HG03045 (cell line): ENCODE data around the gene ANKAR.
A peak's percentile ranks its signal among the peaks of the same experiment; 100 is the strongest.
"Not testable (repeated sequence)": the region's sequence is repeated elsewhere in the genome, so short reads cannot be mapped to it uniquely, and the experiment has no call there.

Experiments used
- ATAC-seq: cut with Tn5 transposase; IDR thresholded peaks from one replicate; pipeline ENCODE4 v1.9.1; 2021; ENCODE audit warnings: mild to moderate bottlenecking, moderate library complexity; ENCODE audit not compliant: unreplicated experiment

Gene ANKAR

DNA sequence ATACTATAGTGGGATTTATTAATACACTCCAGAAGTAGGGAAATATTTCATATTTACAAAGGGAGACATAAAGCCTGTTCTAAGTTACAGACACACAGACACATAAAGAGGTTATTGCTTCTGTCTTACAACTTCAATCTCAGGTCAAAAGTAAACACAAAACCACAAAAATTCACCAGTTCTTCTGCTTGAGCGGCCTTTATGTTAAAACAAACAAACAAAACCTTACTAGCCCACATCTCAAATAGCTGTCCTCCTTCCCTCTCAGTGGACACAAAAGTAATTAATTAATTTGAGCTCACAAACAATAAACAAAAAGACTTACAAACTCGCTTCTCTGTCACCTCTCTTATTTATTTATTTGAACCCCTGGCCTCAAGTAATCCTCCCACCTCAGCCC, 14.7 kb upstream of the ANKAR start:
- ATAC-seq: no peak

DNA sequence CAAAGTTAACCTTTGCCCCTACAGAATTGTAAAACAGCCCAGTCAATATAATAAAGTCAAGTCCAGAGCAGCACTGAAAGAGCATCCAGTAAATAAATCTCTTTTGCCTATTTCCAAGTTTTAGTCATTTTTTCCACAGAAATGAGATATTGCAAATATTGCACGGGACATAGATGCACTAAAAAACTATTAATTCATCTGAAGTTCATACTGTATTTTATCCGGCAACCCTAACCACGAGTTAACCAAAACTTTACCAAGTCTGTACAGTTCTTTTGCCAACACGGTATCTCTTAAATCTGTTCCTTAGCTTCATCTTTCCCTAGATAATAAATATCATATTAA, 13.7 kb upstream of the ANKAR start:
- ATAC-seq: no peak

DNA sequence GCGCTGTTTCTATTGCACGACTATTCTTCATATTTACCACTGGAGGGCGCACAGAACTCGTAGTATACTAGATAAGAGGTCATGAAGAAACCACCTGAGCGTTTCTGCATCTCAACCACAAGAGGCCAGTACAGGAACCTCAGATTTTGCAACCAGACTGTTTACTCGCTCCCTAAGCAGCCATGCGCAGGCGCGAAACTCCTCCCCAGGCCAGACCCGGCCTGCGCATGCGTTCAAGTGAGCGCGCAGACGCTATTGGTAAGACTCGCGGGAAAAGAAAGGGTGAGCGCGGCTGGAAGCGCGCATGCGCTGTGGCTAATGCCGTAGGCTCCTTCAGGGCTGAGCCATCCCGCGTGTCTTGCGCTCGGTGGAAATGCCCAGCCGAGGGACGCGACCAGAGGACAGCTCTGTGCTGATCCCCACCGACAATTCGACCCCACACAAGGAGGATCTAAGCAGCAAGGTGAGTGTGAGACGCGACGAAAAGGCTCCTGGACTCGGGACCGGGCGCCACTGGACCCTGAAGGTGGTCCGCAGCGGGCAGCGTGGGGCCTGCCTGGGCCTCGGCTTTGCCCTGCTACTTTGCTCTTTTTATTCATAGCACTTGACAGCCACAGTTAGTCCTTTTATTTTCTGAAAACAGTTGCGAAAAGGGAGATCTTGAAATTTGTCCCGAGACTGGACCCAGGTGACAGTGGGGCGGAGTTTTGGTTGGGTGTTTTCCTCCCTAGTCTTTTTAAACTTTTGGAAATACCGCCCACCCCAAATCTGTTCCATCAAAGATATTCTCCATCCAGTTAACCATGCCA, 13.1 kb upstream of the ANKAR start, which contains the start of gene ASNSD1:
Gene ASNSD1, plus strand, starts transcription at position 312 of the 809 bp plus-strand sequence. CDS start 4,674 bp downstream, outside the sequence.
- peak; percentile 97 for ATAC-seq

DNA sequence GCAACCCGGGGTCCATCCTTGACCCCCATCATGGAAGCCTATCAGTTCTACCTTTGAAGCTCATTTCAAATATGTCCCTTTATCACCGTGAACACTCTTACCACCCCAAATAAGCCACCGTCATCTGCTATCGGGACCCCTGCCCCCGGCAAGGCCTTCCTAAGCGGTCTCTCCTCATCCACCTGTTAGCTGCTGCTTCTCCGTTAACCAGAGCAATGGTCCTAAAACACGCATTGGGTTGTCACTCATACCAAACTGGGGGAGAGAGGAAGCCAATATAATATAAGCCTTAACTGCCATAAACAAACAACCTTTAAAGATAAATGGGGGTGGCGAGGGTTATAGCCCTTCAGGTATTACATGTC, 12.5 kb upstream of the ANKAR start:
- no peak for ATAC-seq

DNA sequence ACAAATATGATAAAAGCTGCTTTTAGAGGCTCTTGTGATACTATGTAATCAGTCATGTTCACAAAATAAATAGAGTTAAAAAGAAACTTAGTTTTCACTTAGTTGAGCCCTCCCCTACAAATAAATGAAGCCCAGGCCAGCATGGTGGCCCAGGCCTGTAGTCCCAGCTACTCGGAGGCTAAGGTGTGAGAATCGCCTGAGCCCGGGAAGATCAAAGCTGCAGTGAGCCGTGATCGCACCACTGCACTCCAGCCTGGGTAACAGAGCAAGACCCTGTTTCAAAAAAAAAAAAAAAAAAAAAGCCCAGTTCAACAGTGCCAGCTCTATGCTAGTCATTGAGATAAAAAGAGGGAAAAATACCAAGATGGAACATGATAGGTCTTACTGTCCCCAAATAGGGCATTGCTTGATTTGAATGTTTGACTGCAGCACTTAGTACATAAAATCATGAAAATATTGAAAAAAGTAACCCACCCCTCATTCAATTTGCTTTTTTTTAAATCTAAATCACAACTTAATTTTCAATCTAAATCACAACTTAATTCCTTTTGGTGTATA, 11.7 kb upstream of the ANKAR start:
- no peak for ATAC-seq

DNA sequence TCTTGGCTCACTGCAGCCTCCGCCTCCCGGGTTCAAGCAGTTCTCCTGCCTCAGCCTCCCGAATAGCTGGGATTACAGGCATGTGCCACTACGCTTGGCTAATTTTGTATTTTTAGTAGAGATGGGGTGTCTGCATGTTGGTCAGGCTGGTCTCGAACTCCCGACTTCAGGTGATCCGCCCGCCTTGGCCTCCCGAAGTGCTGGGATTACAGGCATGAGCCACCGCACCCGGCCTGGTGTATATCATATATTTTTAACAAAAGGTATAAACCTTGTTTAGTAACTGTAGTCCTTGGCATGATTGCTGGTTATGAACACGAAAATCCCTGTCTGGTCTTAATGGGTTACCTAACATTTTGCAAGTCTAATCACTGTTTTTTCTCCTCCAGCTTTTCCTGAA, 11.2 kb upstream of the ANKAR start:
- ATAC-seq: not testable (repeated sequence)

DNA sequence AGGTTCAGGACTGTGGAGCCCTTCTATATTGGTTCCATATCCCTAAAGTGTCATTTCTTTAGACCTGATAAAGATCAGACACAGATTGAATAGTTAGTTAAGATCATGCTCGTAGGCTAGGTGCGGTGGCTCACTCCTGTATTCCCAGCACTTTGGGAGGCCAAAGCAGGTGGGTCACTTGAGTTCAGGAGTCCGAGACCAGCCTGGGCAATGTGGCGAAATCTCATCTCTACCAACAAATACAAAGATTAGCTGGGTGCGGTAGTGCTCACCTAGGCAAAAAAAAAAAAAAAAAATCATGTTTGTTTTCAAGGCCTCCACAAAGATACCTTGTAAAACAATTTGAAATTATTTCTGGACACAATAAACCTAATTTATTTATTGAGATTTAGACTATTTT, 4.6 kb upstream of the ANKAR start:
- no peak for ATAC-seq

DNA sequence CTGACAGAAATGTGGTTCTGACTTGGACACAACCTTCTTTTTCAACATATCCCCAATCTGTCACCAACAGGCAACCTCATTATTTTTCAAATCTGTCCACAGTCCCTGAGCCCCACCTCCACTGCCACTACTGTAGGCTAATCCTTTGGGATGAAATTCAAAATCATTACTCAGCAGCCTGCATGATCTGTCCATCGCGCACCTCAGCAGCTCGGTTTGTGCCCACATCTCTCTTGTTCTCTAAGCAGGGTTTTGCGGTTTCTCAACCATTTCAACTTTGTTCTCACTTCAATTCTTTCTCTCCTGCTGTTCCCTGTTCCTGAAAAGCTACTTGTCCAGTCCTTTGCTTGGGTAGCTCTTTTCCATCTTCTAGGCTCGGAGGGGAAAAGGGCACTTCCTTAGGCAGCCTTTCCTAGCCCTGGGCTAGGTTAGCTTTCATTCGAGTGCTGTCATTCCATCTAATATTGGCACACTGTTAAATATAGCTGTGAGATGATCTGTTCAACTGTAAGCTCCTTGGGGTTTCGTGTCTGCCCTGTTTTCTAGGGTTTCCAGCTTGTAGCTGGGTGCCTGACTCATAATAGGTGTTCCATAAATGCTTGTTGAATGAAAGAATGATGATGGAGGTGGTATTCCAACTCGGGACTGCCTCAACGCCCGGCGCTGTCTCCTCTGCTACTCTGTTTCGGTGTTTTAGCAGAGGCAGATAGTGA, 653 bp upstream of the ANKAR start:
- no peak for ATAC-seq

DNA sequence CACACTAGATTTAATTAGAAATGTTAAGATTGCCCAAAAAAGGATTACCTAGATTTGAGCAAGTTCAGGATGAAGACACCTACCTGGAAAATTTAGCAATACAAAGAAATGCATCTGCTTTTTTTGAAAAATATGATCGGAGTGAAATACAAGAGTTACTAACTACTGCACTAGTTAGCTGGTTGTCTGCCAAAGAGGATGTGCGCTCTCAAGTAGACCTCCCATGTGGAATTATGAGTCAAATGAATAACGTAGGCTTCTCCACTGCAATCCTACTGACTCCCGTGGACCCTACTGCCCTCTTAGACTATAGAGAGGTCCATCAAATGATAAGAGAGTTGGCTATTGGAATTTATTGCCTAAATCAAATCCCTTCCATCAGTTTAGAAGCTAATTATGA, 2.0 kb downstream of the ANKAR start:
- ATAC-seq: no peak

DNA sequence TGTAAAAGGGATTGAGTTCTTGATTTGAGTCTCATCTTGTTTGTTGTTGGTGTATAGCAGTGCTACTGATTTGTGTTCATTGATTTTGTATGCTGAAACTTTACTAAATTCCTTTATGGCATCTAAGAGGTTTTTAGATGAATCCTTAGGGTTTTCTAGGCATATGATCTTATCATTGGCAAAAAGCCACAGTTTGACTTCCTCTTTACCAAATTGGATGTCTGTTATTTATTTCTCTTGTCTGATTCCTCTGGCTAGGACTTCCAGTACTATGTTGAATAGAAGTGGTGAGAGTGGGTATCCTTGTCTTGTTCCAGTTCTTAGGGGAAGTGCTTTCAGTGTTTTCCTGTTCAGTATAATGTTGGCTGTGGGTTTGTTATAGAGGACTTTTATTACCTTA, 4.8 kb downstream of the ANKAR start:
- no peak for ATAC-seq

DNA sequence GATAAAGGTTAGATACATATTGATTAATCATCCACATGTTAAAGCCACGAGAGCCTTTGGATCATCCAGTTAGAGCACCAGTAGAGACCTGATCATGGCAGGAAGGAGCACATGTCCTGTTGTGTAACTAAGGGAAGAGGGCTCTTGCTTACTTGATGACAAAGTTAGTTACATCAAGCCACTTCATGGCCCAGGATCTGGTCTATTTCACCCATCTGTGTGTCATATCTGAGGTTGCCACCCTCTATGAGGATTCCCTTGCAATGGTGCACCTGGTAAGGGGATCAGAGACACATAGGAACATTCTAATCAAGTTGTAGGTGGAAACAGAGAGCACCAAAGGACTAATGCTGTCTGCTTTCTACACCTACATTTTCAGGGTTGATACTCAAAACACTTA, 6.7 kb downstream of the ANKAR start:
- ATAC-seq: no peak

DNA sequence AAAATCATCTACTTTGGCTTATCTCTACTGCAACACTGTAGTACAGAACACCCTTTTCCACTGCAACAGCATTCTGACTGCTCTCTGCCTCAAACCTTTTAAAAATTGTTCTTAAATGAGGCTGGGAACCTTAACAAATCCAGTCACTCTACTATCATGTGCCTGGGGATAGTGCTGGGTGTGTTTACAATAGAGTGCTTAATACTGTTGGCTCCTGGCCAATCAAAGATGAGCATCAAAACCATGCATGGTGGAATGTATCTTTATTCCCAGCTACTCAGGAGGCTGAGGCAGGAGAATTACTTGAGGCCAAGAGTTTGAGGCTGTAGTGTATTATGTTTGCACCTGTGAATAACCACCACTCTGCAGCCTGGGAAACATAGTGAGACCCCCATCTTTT, 7.4 kb downstream of the ANKAR start:
- no peak for ATAC-seq

DNA sequence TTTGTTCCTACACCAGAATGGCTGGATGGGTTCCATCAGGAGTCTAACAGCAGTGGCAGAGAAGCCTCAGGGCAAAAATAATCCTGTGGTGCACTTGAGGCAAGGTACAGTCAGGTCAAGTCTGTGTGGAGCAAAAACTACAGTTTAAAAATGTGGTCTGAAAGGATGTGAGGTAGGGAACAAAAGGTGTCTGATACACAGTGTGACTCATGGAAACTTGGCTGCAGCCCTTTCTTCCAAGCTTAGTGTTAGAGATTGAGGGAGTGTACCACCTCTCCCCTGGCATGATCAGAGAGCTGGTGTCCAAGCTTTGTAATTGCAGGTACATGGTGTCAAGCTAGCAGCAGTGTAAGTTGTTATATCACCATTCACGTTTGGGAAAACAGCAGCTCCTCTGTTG, 8.9 kb downstream of the ANKAR start:
- no peak for ATAC-seq

DNA sequence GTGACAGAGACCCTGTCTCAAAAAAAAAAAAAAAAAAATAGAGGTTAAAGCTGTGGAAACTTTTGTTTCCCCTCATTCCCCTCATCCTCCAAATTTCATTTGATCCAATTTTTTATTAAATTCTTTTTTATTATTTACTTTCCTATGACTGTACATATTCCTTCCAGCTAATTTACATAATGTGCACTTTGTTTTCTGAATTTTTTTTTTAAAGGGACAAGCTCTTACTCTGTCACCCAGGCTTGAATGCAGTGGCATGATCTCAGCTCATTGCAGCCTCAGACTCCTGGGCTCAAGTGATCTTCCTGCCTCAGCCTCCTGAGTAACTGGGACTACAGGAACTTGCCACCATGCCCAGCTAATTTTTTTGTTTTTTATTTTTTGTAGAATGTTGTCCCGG, 10.3 kb downstream of the ANKAR start:
- no peak for ATAC-seq

DNA sequence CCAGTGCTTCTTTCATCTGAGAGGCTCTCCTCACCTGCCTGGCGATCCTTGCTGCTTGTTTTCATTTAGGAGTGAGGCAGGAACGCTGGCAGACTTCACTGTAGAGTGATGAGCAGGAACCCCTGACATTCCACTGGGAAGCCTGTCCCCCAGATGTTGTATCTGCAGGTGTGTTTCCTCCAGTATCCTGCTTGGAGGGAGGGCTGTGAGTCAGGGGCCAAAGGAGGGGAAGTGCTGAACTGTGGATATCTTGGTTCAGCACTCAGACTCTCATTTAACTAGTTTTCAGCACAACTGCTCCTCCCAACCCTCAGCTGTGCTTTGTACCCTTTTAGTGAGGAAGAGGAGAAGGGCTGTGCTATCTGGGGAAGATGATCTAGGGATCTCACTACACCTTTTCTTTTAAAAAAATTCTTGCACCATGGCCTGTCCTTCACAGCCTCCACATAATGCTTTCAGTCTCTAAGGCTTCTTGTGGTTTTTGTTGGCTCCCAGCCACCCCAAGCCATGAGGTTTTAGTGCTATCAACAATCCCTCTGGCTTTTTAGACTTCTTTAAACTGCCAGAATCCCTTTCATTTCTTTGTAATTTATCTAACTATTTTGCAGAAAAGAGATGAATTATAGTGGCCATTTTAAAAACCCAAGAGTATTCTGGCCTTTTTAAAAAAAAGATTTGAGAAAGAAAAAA, 11.2 kb downstream of the ANKAR start:
- ATAC-seq: peak; percentile 53

DNA sequence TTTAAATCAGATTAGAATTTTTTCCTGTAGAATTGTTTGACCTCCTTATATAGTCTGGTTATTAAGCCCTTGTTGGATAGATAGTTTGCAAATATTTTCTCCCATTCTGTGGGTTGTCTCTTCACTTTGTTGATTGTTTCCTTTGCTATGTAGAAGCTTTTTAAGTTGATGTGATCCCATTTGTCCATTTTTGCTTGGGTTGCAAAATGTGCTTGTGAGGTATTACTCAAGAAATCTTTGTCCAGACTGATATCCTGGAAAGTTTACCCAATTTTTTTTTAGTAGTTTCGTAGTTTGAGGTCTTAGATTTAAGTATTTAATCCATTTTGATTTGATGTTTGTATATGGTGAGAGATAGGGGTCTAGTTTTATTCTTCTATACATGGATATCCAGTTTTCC, 13.3 kb downstream of the ANKAR start:
- not testable (repeated sequence) for ATAC-seq

DNA sequence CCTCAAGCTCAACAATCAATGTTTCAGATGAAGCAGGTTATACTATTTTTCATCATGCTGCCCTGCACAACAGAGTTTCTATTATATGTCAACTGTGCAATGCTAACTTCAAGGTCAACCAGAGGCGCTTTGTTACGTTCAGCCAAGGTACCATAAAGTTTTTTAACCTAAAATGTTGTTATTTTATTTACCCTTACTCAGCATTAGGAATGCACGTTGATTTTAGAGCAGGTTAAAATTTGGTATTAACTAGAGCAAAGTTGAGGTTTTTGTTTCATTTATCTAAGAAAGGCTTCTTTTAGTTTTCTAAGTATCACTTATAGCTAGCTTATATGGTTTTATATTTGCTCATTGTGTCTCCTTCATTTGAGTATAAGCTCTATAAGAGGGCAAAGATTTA, 21.8 kb downstream of the ANKAR start:
- ATAC-seq: no peak

DNA sequence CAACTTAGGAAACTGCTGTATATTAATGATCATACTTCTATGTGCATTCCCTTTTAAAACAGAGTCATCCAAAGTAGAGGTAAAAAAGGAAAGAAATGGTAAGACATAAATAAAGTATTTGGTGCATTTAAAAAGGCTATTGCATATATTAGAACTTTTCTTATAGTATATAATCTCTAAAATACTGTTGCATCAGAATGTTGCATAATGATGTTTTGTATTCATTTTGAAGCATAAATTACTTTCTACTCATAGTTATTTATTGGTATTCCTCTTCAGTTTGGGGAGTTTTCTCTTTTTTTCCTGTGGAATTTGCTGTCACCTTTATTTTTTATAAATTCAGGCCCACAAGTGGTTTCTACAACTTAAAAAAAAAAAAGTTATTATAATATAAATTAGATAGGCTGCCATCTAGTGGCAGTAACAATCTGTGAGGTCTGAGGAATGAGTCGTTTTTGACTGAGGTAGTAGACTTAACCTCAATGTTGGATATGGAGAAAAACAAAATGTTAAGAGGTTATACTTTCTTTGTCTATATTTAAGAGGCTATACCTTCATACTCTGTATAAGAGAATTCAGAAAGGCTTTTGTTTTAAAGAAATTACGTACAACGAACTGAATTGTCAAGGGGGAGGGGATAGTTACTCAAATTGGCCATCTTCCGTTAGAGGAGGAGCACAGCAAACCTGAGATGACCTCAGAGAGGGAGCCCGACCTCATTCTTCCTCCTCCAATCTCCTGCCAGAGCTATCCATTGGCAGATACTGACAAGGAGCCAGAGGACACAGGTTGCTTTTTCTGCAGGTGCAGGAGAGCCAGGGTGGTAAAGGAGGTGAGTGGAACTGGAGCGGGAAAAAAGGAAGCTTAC, 23.8 kb downstream of the ANKAR start:
- ATAC-seq: no peak

DNA sequence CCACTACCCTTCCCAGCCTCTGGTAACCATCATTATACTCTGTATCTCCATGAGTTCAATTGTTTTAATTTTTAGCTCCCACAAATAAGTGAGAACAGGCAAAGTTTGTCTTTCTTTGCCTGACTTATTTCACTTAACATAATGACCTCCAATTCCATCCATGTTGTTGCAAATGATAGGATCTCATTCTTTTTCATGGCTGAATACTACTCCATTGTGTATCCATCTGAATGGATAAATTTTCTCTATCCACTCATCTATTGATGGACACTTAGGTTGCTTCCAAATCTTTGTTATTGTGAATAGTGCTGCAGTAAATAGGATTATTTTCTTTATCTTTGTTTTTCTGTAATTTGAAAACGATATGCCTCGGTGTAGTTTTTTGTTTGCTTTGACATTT, 26.2 kb downstream of the ANKAR start:
- ATAC-seq: no peak

DNA sequence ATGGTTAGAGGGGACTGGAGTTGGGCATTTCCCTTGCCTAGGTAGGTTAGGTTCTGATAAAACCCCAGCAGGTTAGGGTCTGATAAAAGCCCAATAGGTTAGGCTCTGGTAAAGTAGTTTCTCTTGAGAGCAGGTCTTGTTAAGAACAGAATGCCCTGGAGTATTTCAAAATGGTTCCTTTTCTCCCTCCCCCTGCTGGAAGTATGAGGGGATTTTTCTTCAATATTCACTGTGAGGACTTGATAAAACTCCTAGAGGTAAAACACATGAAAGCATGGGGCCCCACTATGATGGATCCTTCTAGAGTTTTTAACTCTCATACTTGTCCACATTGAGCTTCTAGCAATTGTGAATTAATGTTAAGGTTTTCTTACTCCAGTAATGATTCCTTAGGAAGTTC, 27.6 kb downstream of the ANKAR start:
- ATAC-seq: no peak
